HG03025 (cell line): ENCODE results near the gene CHCHD6.

Source experiments
- ATAC-seq: cut with Tn5 transposase; IDR thresholded peaks from one replicate; pipeline ENCODE4 v1.9.1; 2021; ENCODE audit warnings: mild to moderate bottlenecking, moderate library complexity; ENCODE audit not compliant: unreplicated experiment, low FRiP score

The CHCHD6 gene

GRCh38 chr3:126934991-126935390, 231.0 kb downstream of the CHCHD6 start:
- no peak for ATAC-seq

GRCh38 chr3:126935756-126936509, 231.9 kb downstream of the CHCHD6 start:
- no peak for ATAC-seq

- no peak for ATAC-seq
Measured at GRCh38 chr3:126936853-126937425, 232.9 kb downstream of the CHCHD6 start.

- ATAC-seq = no peak
Measured at GRCh38 chr3:126937533-126937932, 233.5 kb downstream of the CHCHD6 start.

- no peak for ATAC-seq
Measured at GRCh38 chr3:126937973-126938372, 233.9 kb downstream of the CHCHD6 start.

GRCh38 chr3:126938520-126939337, 234.7 kb downstream of the CHCHD6 start:
- ATAC-seq = no peak

- ATAC-seq = no peak
Measured at GRCh38 chr3:126939338-126939718, 235.3 kb downstream of the CHCHD6 start.

- ATAC-seq = no peak
Measured at GRCh38 chr3:126939733-126940132, 235.7 kb downstream of the CHCHD6 start.

GRCh38 chr3:126941721-126942270, 237.8 kb downstream of the CHCHD6 start:
- no peak for ATAC-seq

- no peak for ATAC-seq
Measured at GRCh38 chr3:126944089-126944965, 240.3 kb downstream of the CHCHD6 start.

- ATAC-seq = no peak
Measured at GRCh38 chr3:126945171-126945721, 241.2 kb downstream of the CHCHD6 start.

GRCh38 chr3:126945891-126946290, 241.9 kb downstream of the CHCHD6 start:
- ATAC-seq = no peak

- ATAC-seq = no peak
Measured at GRCh38 chr3:126946405-126946804, 242.4 kb downstream of the CHCHD6 start.

- ATAC-seq = no peak
Measured at GRCh38 chr3:126947429-126947828, 243.4 kb downstream of the CHCHD6 start.

GRCh38 chr3:126948980-126949535, 245.0 kb downstream of the CHCHD6 start:
- ATAC-seq = no peak

- ATAC-seq = no peak
Measured at GRCh38 chr3:126951561-126951960, 247.5 kb downstream of the CHCHD6 start.

GRCh38 chr3:126952261-126952982, 248.4 kb downstream of the CHCHD6 start:
- ATAC-seq = no peak

- ATAC-seq = no peak
Measured at GRCh38 chr3:126952983-126953660, 249.1 kb downstream of the CHCHD6 start.
